Activated CD4-positive, alpha-beta memory T cell treated with anti-CD3 and anti-CD28 coated beads for 36 hours (primary cell): ENCODE measurements around the gene ASAP2. TPM values are rescaled to one million over a fixed set of nuclear protein-coding genes. Genes with fewer than 3 reads are reported as not detected.
"Not testable (repeated sequence)": the region's sequence is repeated elsewhere in the genome, so short reads cannot be mapped to it uniquely, and the experiment has no call there.

Experiments used
- CTCF ChIA-PET: fragments of 350-600 bp; sonication (Branson Sonifier 250); formaldehyde crosslinking; loops from one replicate; lab custom pipeline; 2021; ENCODE audit warnings: antibody characterized with exemption, inconsistent platforms; lab: Charles Lee
- POLR2A ChIA-PET: fragments of 350-600 bp; sonication (Branson Sonifier 250); formaldehyde crosslinking; loops from one replicate; lab custom pipeline; 2021; ENCODE audit warnings: antibody characterized with exemption; lab: Charles Lee
- DNase-seq: peaks from one replicate; pipeline ENCODE4 v3.0.0-alpha.2; 2020
- H3K27ac Mint-ChIP-seq: one replicate; pipeline ENCODE4 v1.8.0; 2021; ENCODE audit warnings: mixed read lengths
- H3K27me3 Mint-ChIP-seq: one replicate; pipeline ENCODE4 v1.8.0; 2021; ENCODE audit warnings: mixed read lengths
- H3K36me3 Mint-ChIP-seq: one replicate; pipeline ENCODE4 v1.8.0; 2021; ENCODE audit warnings: mixed read lengths
- H3K4me1 Mint-ChIP-seq: one replicate; pipeline ENCODE4 v1.8.0; 2021; ENCODE audit warnings: low read depth, mixed read lengths
- H3K4me3 Mint-ChIP-seq: one replicate; pipeline ENCODE4 v1.8.0; 2021; ENCODE audit warnings: mild to moderate bottlenecking, mixed read lengths
- H3K9me3 Mint-ChIP-seq: one replicate; pipeline ENCODE4 v1.8.0; 2021; ENCODE audit warnings: mixed read lengths
- intact Hi-C: fragments of 100-400 bp; cut with micrococcal nuclease; formaldehyde crosslinking; loops from one replicate; pipeline ENCODE4 v1.15.1; 2023
- total RNA-seq, 2 experiments: library from RNA; stranded (reverse); gene quantifications; one replicate each; pipeline ENCODE4 v1.2.3, GENCODE V29; 2021

The ASAP2 gene
- total RNA-seq, 2 experiments from 2014 or later, result 0.26 to 0.97 TPM

- Mint-ChIP-seq H3K27me3 (no peaks in the 10 kb centered on the region), H3K27ac (no peak overlapping the region), H3K4me1 (no peaks in the 10 kb centered on the region), H3K4me3 (no peak overlapping the region), H3K9me3 (no peaks in the 10 kb centered on the region), H3K36me3 (no peaks in the 10 kb centered on the region)
- intact Hi-C loops, result no loop called here
- ChIA-PET POLR2A (interaction anchor here (1.4 kb wide), 1 partner anchor 12 kb away, joined by 4 read pairs; no protein-coding TSS in a partner anchor), CTCF (no interaction called here)
- DNase-seq, result no peak
These were observed 188.2 kb downstream of the ASAP2 start for GRCh38 chr2:9394816-9395215.

DNA sequence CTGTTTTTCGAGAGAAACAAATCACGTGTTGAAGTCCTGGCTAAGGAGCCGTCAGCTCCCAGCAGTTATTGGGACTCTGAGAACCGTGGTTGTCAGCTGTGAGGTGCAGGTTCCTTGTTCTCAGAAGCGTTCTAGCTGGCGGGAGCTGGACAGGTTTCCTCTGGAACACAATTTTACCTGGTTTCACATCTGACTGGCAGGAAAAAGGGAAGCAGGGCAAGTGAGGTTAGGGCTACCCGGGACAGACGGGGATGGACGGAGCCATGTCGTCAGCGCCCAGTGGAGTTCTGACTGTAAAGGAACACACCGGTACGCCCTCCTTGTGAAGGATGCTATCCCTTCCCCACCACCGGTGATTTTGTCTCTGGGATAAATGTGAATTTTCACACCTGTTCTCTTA, 190.6 kb downstream of the ASAP2 start:
- Mint-ChIP-seq H3K4me3 (no peak overlapping the region), H3K9me3 (no peaks in the 10 kb centered on the region), H3K27me3 (no peaks in the 10 kb centered on the region), H3K4me1 (no peaks in the 10 kb centered on the region), H3K27ac (no peak overlapping the region), H3K36me3 (no peaks in the 10 kb centered on the region)
- intact Hi-C loops, result no loop called here
- ChIA-PET CTCF (no interaction called here), POLR2A (no interaction called here)
- DNase-seq, result no peak

GRCh38 chr2:9398251-9398650, 191.6 kb downstream of the ASAP2 start:
- H3K9me3 Mint-ChIP-seq, H3K36me3 Mint-ChIP-seq, DNase-seq, H3K27ac Mint-ChIP-seq, H3K27me3 Mint-ChIP-seq, intact Hi-C loops, H3K4me1 Mint-ChIP-seq, CTCF ChIA-PET, POLR2A ChIA-PET, H3K4me3 Mint-ChIP-seq: not testable (repeated sequence)

DNA sequence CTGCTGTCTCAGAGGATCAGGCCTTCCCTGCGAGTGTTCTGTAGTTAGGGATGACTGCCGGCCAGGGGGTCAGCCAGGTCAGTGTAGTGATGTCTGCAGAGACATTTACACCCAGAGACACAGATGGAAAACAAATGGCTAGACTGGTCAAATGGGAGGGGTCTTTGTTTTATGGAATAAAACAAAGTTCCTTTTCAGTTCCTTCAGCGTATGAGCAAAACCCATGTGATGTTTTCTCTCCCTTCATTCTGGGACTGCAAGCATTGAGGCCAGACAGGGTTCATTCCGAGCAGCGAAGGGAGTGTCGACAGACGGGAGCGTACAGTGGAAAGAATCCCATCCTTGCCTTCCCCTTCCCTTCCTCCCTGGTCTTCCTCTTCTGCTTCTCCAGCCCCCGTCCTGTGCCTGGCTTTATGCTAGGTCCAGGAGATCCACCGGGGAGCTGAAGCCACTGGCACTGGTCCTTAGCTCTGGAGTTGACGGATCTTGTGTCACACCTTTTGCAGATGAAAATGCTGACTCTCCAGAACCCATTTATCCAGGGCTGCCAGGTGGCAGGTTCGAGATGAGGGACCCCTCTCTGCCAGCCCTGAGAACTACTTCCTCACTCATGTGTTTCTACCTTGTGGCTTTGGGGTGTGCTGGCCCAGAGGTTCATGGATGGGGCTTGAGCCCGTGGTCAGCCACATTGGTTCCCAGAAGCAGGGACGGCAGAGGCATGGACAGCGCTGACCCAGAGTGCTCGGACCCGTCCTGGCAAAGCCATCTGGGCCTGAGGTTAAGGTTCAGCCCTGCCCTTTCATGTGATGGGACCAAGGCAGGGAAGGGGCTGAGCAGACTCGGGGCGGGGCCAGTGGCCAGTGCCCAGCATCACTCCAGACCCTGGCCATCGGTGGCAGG, 192.5 kb downstream of the ASAP2 start:
- DNase-seq, result no peak
- peaks cover 1% of the 10 kb centered on the region for H3K36me3 Mint-ChIP-seq
- H3K27ac Mint-ChIP-seq, result no peak overlapping the region
- intact Hi-C loops, result no loop called here
- no peak overlapping the region for H3K4me3 Mint-ChIP-seq
- POLR2A ChIA-PET, result no interaction called here
- H3K27me3 Mint-ChIP-seq, result no peaks in the 10 kb centered on the region
- CTCF ChIA-PET, result no interaction called here
- H3K4me1 Mint-ChIP-seq, result no peaks in the 10 kb centered on the region
- H3K9me3 Mint-ChIP-seq, result no peaks in the 10 kb centered on the region

DNA sequence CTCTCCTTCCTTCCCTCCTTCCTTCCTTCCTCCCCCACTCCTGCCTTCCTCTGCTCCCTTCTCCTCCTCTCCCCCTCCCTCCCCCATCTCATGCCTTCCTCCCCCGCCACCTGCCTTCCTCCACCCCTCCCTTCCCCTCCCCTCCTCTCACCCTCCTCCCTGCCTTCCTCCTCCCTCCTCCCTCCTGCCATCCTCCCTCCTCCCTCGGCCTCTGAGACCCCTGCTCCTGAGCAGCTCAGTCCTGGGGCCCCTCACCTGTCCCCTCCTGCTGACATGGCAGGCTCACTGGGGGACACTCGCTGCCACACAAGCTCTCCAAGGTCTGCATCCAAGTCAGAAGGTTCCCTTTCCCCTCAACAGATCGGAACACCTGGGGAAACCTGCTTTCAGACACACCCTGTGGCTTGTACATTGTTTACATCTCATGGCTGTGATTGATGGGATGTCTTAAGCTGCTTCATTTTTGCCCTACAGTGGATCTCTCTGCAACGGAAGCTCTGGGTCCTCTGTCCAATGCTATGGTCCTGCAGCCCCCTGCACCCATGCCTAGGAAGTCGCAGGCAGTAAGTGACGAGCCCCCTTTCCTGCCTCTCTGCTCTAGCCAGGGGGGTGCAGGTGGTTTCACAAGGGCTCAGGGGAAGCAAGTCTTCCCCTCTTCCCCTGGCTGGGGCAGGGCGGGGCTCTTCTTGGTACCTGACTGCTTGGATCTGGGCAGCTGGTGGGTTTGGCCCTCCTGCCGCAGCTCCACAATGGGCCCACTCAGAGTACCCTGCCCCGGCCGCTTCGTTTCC, 193.9 kb downstream of the ASAP2 start:
- ChIA-PET CTCF (no interaction called here), POLR2A (interaction anchor here (1.2 kb wide), 1 partner anchor 29 kb away, joined by 3 read pairs; no protein-coding TSS in a partner anchor)
- H3K27ac Mint-ChIP-seq, result no peak overlapping the region
- H3K9me3 Mint-ChIP-seq, result no peaks in the 10 kb centered on the region
- DNase-seq, result no peak
- intact Hi-C loops, result no loop called here
- H3K4me3 Mint-ChIP-seq, result no peak overlapping the region
- H3K27me3 Mint-ChIP-seq, result no peaks in the 10 kb centered on the region
- no peaks in the 10 kb centered on the region for H3K4me1 Mint-ChIP-seq
- H3K36me3 Mint-ChIP-seq, result peaks cover 1% of the 10 kb centered on the region

DNA sequence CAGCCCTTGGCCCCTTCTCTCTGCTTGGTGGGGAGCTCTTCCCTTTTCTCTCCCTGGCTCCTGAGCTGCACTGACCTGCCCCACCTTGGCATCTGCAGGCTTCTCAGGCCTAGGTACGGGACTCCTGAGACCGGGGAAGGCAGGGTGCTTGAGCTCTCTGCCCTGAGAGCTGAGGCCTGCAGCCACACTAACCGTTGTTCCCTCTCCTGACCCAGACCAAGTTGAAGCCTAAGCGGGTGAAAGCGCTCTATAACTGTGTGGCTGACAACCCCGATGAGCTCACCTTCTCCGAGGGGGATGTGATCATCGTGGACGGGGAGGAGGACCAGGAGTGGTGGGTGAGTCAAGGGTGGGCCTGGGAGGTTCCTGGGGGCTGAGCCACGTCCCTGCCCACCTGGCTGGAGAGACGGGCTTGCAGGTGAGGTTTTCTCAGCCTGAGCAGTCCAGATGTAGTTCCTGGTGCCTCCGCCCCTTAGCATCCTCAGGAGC, 194.5 kb downstream of the ASAP2 start:
- Mint-ChIP-seq H3K36me3 (peaks cover 1% of the 10 kb centered on the region), H3K27me3 (no peaks in the 10 kb centered on the region), H3K4me3 (no peak overlapping the region), H3K9me3 (no peaks in the 10 kb centered on the region), H3K4me1 (no peaks in the 10 kb centered on the region), H3K27ac (no peak overlapping the region)
- no peak for DNase-seq
- CTCF ChIA-PET, result interaction anchor here (0.9 kb wide), 1 partner anchor 259 kb away, joined by 3 read pairs; no protein-coding TSS in a partner anchor
- intact Hi-C loops, result no loop called here
- POLR2A ChIA-PET, result interaction anchor here (1.2 kb wide), 1 partner anchor 30 kb away, joined by 3 read pairs; no protein-coding TSS in a partner anchor

DNA sequence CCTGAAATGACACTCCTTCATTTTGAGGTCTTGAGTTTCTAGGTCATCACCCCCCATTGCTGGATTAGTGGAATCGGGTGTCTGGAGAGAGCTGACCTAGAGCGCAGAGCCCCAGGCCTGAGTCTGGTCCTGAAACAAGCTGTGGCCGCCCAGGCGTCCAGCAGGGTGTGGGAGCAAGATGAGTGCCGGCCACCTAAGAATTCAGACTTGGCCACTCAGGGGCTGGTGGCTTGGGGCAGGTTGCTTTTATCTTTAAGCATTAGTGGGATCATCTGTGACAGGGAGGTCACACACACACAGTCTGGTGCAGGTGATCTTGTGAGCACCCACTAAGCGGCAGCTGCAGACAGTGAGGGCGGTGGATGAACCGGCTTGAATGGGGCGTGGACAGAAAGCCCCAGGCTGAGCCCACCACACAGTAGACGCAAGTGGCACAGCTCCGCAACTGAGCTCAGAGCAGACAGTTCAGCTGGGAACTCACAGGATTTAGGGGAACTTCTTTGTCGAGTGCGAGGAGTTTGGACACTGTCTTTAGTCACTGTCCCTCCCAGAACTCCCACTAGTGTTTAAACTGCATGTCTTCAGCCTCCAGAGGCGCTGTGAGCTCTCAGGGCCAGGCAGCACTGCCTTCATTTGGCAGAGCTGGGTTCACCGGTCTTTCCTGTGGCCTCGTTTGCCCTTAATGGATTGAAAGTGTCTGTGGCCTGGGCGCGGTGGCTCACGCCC, 195.2 kb downstream of the ASAP2 start:
- Mint-ChIP-seq H3K36me3 (peaks cover 1% of the 10 kb centered on the region), H3K9me3 (no peaks in the 10 kb centered on the region), H3K4me1 (no peaks in the 10 kb centered on the region), H3K27me3 (no peaks in the 10 kb centered on the region), H3K4me3 (no peak overlapping the region), H3K27ac (no peak overlapping the region)
- ChIA-PET POLR2A (no interaction called here), CTCF (interaction anchor here (0.6 to 0.9 kb wide), 2 partner anchors 260 to 1131 kb away, joined by 3 read pairs; no protein-coding TSS in a partner anchor)
- intact Hi-C loops, result no loop called here
- DNase-seq, result no peak

DNA sequence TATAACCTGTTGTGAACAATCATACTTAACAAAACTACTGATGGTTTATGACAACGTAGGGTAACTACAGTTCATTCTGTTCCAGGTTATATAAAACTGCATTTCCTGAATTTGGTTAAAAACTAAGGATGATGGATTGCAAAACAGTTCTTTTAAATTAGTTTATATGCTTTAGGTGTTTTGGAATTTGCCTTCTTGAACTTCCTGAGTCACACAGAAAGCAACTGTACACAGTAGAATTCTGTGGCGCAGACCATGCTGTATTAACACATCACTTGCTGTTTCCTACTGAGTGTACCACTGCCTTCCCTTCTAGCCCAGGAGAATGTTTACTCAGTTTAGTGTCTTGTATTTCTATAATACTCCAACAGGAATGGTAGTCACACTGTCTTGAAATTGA, 197.3 kb downstream of the ASAP2 start:
- Mint-ChIP-seq H3K27ac (no peak overlapping the region), H3K36me3 (peaks cover 9% of the 10 kb centered on the region), H3K27me3 (no peaks in the 10 kb centered on the region), H3K4me1 (no peaks in the 10 kb centered on the region), H3K4me3 (no peak overlapping the region), H3K9me3 (no peaks in the 10 kb centered on the region)
- ChIA-PET CTCF (no interaction called here), POLR2A (no interaction called here)
- no peak for DNase-seq
- intact Hi-C loops, result no loop called here

DNA sequence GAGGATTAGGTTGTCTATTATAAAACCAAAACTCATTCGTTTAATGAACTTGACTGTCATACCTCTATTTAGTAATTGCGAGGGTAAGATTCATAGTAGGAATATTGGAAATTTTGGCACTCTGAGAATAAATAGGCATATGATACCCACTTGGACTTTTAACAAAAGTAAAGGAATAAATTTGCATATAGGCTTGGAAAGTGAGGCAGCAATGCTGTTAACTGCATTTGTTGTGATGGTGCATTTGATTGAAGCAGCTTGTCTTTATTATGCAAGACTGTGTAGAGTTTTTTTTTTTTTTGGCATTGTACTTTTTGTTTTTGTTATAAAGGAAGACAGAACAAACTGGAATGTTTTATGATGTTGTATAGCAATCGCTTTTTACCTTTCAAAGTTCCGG, 197.8 kb downstream of the ASAP2 start:
- H3K4me1 Mint-ChIP-seq, result no peaks in the 10 kb centered on the region
- no peaks in the 10 kb centered on the region for H3K27me3 Mint-ChIP-seq
- peaks cover 12% of the 10 kb centered on the region for H3K36me3 Mint-ChIP-seq
- H3K9me3 Mint-ChIP-seq, result no peaks in the 10 kb centered on the region
- no peak overlapping the region for H3K4me3 Mint-ChIP-seq
- no peak for DNase-seq
- ChIA-PET CTCF (no interaction called here), POLR2A (no interaction called here)
- intact Hi-C loops, result no loop called here
- H3K27ac Mint-ChIP-seq, result no peak overlapping the region

DNA sequence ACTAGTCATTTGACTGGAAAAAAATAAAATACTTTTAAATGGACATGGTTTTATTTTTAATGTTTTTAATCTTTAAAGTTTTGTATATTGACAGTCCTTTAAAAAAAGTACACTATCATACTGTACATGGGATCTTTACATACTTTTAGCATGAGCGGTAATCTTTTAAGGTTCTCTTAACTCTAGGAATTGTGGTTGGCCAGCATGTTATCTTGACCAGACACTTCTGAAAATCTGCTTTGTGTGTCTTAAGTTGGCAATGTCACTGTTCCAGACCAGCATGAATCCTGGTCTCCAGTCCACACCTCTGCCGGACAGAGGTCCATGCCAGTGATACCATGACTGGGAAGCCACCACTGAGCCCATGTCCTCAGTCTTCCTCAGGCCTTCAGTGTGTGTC, 199.0 kb downstream of the ASAP2 start:
- intact Hi-C loops, result no loop called here
- Mint-ChIP-seq H3K27ac (no peak overlapping the region), H3K36me3 (peaks cover 13% of the 10 kb centered on the region), H3K27me3 (no peaks in the 10 kb centered on the region), H3K4me1 (peaks cover under 1% of the 10 kb centered on the region), H3K9me3 (no peaks in the 10 kb centered on the region), H3K4me3 (no peak overlapping the region)
- DNase-seq, result no peak
- CTCF ChIA-PET, result no interaction called here
- POLR2A ChIA-PET, result no interaction called here

- Mint-ChIP-seq H3K27ac (no peak overlapping the region), H3K9me3 (no peaks in the 10 kb centered on the region), H3K4me1 (peaks cover 2% of the 10 kb centered on the region), H3K36me3 (peaks cover 15% of the 10 kb centered on the region), H3K27me3 (no peaks in the 10 kb centered on the region), H3K4me3 (no peak overlapping the region)
- intact Hi-C loops, result no loop called here
- CTCF ChIA-PET, result no interaction called here
- POLR2A ChIA-PET, result interaction anchor here (1.2 kb wide), 1 partner anchor 11 kb away, joined by 4 read pairs; no protein-coding TSS in a partner anchor
- DNase-seq, result no peak
These were observed 200.1 kb downstream of the ASAP2 start for GRCh38 chr2:9406529-9407362.
